ENCODE measurements around the gene NBEA. TPM values are rescaled to one million over a fixed set of nuclear protein-coding genes. Genes with fewer than 3 reads are reported as not detected.

Gene NBEA
- total and polyA plus RNA-seq, 12 donors, result 3.1 to 19.7 (median 14.2) TPM

GRCh38 chr13:35481777-35482176, 539.7 kb downstream of the NBEA start:
- intact Hi-C loops (cut with DNase I), result no loop called here
- Histone ChIP-seq H3K27me3 (no peaks in the 10 kb centered on the region), H3K4me1 (replicated peaks in 1 of 2) (no peaks in the 10 kb centered on the region), H3K36me3 (replicated peaks in 1 of 2) (no peaks in the 10 kb centered on the region), H3K9me3 (replicated peaks in 1 of 3) (no peaks in the 10 kb centered on the region), H3K4me3 (no peak overlapping the region), H3K27ac (no peak overlapping the region)
- TF ChIP-seq, protein P1, sequence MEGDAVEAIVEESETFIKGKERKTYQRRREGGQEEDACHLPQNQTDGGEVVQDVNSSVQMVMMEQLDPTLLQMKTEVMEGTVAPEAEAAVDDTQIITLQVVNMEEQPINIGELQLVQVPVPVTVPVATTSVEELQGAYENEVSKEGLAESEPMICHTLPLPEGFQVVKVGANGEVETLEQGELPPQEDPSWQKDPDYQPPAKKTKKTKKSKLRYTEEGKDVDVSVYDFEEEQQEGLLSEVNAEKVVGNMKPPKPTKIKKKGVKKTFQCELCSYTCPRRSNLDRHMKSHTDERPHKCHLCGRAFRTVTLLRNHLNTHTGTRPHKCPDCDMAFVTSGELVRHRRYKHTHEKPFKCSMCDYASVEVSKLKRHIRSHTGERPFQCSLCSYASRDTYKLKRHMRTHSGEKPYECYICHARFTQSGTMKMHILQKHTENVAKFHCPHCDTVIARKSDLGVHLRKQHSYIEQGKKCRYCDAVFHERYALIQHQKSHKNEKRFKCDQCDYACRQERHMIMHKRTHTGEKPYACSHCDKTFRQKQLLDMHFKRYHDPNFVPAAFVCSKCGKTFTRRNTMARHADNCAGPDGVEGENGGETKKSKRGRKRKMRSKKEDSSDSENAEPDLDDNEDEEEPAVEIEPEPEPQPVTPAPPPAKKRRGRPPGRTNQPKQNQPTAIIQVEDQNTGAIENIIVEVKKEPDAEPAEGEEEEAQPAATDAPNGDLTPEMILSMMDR (IDR thresholded peaks at IDR 0.05), result no peak
- TF ChIP-seq POLR2A (IDR thresholded peaks at IDR 0.05), result no peak
- WGBS, 4 donors, result 78 to 90% (median 82%) methylated on average over 2 of the region's 2 CpGs
- no peak for DNase-seq

GRCh38 chr13:35482527-35482926, 540.5 kb downstream of the NBEA start:
- TF ChIP-seq, protein P1 (IDR thresholded peaks at IDR 0.05), result no peak
- TF ChIP-seq POLR2A (IDR thresholded peaks at IDR 0.05), result no peak
- no peaks in the 10 kb centered on the region for H3K27me3 ChIP-seq
- no peak overlapping the region for H3K4me3 ChIP-seq
- intact Hi-C loops (cut with DNase I), result no loop called here
- DNase-seq, result no peak
- H3K36me3 ChIP-seq (replicated peaks in 1 of 2), result no peaks in the 10 kb centered on the region
- WGBS, 4 donors, result 89 to 95% (median 91%) methylated on average over 1 of the region's 1 CpG
- no peaks in the 10 kb centered on the region for H3K4me1 ChIP-seq (replicated peaks in 1 of 2)
- no peak overlapping the region for H3K27ac ChIP-seq
- no peaks in the 10 kb centered on the region for H3K9me3 ChIP-seq (replicated peaks in 1 of 3)

DNA sequence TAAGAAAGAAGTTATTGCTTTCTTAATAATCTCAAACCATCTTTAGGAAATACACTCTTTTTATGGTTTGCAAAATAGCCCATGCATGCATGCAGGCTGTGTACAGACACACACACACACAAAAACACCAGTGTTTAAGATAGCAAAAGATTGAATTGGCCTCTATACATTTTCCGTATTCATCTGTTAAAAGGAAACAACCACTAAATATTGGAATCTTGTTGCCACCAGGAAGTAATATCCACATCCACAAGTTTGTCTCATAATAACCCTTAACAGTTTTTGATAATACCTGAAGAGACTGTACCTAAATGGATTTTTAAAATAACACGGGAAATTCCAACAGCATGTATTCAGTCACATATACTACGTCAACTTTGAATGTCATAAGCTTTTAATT, 541.7 kb downstream of the NBEA start:
- DNase-seq, result no peak
- 92 to 95% (median 93%) methylated on average over 3 of the region's 3 CpGs for WGBS, 4 donors

GRCh38 chr13:35484384-35484783, 542.3 kb downstream of the NBEA start:
- Histone ChIP-seq H3K4me3 (no peak overlapping the region), H3K4me1 (replicated peaks in 1 of 2) (no peaks in the 10 kb centered on the region), H3K36me3 (replicated peaks in 1 of 2) (no peaks in the 10 kb centered on the region), H3K9me3 (replicated peaks in 1 of 3) (no peaks in the 10 kb centered on the region), H3K27ac (no peak overlapping the region), H3K27me3 (no peaks in the 10 kb centered on the region)
- WGBS, 4 donors, result 79 to 90% (median 86%) methylated on average over 2 of the region's 2 CpGs
- DNase-seq, result no peak
- no peak for TF ChIP-seq POLR2A (IDR thresholded peaks at IDR 0.05)
- TF ChIP-seq, protein P1 (IDR thresholded peaks at IDR 0.05), result no peak
- intact Hi-C loops (cut with DNase I), result no loop called here

More for the DNA sequence above, 541.7 kb downstream of the NBEA start:
- Histone ChIP-seq H3K27me3 (no peaks in the 10 kb centered on the region), H3K27ac (no peak overlapping the region), H3K4me3 (no peak overlapping the region), H3K4me1 (replicated peaks in 1 of 2) (no peaks in the 10 kb centered on the region), H3K9me3 (replicated peaks in 1 of 3) (no peaks in the 10 kb centered on the region), H3K36me3 (replicated peaks in 1 of 2) (no peaks in the 10 kb centered on the region)
- intact Hi-C loops (cut with DNase I), result no loop called here
- TF ChIP-seq, protein P1 (IDR thresholded peaks at IDR 0.05), result no peak
- TF ChIP-seq POLR2A (IDR thresholded peaks at IDR 0.05), result no peak
